Activated T-helper 1 cell treated with anti-CD3 and anti-CD28 coated beads, Interleukin-2, amount 50 U/mL, for 16 hours (primary cell): ENCODE data around the gene MPC2.

ENCODE experiments used
- DNase-seq, 2 donors: peaks; one replicate each; pipeline ENCODE4 v3.0.0-alpha.2; 2020; ENCODE audit warnings: low read depth in 1 of 2, low spot score in 1 of 2

The MPC2 gene

GRCh38 chr1:167936930-167937708 is at the start of gene MPC2:
MPC2 (minus strand) TSS chr1:167937072; CDS start chr1:167935841, 1,231 bp downstream.
- peak; percentile 38 to 50 for DNase-seq

GRCh38 chr1:167984886-167985489 is 48.1 kb upstream of the MPC2 start:
- DNase-seq, result no peak

GRCh38 chr1:167983797-167984420 is 47.0 kb upstream of the MPC2 start:
- no peak for DNase-seq

DNA sequence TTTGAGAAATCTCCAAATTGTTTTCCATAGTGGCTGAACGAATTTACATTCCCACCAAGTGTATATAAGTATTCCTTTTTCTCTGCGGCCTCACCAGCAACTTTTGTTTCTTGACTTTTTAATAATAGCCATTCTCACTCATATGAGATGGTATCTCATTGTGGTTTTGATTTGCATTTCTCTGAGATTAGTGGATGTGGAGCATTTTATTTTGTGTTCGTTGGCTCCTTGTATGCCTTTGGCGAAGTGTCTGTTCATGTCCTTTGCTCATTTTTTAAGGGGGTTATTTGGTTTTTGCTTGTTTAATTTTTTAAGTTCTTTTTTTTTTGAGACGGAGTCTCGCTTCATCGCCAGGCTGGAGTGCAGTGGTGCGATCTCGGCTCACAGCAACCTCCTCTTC is 45.1 kb upstream of the MPC2 start:
- DNase-seq, result no peak

GRCh38 chr1:167977245-167977644 is 40.4 kb upstream of the MPC2 start:
- DNase-seq, result no peak

DNA sequence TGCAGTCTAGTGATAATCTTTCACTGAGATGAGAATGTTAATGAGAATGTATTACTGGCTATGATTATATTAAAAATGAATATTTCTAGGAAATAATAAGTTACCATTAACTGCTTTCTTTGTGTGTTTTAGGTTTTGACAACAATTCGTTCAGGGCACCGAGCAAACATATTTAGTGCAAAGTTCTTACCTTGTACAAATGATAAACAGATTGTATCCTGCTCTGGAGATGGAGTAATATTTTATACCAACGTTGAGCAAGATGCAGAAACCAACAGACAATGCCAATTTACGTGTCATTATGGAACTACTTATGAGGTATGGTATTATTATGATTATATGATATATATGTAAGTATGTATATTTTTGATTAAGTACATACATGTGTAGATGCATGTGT is 37.8 kb upstream of the MPC2 start:
- DNase-seq, result no peak

DNA sequence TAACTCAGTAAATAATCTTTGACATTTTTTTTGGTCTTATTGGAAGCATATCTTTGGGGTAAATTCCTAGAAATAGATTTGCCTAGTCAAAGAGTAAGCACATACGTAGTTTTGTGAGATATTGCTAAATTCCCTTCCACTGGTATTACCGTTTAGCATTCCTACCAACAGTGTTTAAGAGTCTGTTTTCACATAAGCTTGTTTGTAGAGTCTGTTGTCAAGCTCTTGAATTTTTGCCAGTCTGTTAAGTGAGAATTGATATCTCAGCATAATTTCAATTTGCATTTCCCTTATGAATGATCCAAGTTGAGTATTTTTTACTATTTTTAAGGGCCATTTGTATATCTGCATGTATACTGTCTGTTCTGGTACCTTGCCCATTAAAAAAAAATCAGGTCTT is 37.0 kb upstream of the MPC2 start:
- DNase-seq, result no peak

- no peak for DNase-seq
Observed at GRCh38 chr1:167968569-167968968, 31.7 kb upstream of the MPC2 start.

DNA sequence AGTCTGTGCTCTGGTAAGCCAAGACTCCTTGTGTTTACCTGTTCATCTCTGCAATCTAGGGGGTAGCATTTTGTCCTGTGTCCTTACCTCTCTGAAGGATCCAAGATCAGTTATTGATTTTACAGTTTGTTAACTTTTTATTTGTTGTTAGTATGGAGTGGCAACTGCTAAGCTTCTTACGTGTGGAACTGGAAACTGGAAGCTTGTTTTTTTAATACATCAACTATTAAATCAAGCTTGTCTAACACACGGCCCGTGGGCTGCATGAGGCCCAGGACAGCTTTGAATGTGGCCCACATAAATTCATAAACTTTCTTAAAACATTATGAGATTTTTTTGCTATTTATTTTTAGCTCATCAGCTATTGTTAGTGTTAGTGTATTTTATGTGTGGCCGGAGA is 29.2 kb upstream of the MPC2 start:
- DNase-seq, result no peak

- no peak for DNase-seq
Observed at GRCh38 chr1:167964646-167965045, 27.8 kb upstream of the MPC2 start.

GRCh38 chr1:167957710-167958109 is 20.8 kb upstream of the MPC2 start:
- no peak for DNase-seq

DNA sequence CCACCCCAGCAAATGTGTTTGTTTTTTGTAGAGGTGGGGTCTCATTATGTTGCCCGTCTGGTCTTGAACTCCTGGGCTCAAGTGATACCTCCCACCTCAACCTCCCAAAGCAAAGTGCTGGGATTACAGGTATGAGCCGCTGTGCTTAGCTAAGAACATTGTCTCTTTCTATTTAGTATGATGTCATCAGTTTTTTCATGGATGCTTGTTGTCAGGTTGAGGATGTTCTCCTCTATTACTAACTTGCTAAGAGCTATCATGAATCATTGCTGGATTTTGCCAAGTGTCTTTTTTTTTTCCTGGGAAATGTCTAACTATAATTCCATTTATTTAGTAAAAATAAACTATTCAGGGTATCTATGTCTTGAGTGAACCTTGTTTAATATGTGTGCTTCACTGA is 19.0 kb upstream of the MPC2 start:
- DNase-seq, result no peak

- no peak for DNase-seq
Observed at GRCh38 chr1:167950569-167950968, 13.7 kb upstream of the MPC2 start.

GRCh38 chr1:167949785-167950184 is 12.9 kb upstream of the MPC2 start:
- DNase-seq, result no peak

GRCh38 chr1:167947733-167948132 is 10.9 kb upstream of the MPC2 start:
- no peak for DNase-seq

DNA sequence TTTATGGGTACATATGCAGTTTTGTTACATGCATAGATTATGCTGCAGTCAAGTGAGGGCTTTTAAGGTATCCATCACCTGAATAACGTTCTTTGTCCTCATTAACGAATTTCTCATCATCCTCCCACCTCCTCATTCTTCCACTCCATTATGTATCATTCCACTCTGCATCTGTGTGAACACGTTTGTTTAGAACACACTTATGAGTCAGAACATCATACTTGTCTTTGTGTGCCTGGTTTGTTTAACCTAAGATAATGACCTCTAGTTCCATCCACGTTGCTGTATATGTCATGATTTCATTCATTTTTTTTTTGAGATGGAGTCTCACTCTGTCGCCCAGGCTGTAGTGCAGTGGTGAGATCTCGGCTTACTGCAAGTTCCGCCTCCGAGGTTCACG is 6.7 kb upstream of the MPC2 start:
- DNase-seq, result no peak

DNA sequence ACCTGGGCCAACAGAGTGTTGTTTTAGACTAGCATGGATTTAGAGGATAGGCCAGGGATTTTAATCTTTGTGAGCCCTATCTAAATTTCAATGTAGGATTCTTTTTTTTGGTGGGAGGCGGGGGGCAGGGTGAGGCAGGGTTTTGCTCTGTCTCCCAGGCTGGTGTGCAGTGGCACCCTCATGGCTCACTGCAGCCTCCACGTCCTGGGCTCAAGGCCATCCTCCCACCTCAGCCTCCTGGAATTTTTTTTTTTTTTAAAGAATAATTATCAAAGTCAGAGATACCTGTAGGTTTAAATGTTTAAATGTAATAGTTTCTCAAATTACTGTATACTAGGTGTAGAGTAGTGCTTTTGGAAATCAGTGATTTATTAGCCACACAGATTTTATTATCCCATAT is 3.4 kb upstream of the MPC2 start:
- no peak for DNase-seq

GRCh38 chr1:167938080-167938636 is 1.3 kb upstream of the MPC2 start:
- no peak for DNase-seq

GRCh38 chr1:167937709-167938010 is 788 bp upstream of the MPC2 start:
- no peak for DNase-seq

- DNase-seq, result peak; percentile 89 to 97
Observed at GRCh38 chr1:167936068-167936929, 573 bp downstream of the MPC2 start, which contains the start of gene DCAF6. DCAF6 (plus strand) TSS chr1:167936683; CDS start chr1:167936912, 229 bp downstream.
